Pancreas (tissue), 10 donors: ENCODE measurements around the gene XIRP1. TPM values are rescaled to one million over a fixed set of nuclear protein-coding genes. Genes with fewer than 3 reads are reported as not detected.

Source experiments
- ATAC-seq, 4 donors: fragments of 200-7000 bp; cut with Tn5 transposase; one replicate each; pipeline versions ENCODE4 v1.8.0 to v1.9.1; 2020; ENCODE audit warnings: mild to moderate bottlenecking in 4 of 4, moderate library complexity in 4 of 4
- DNase-seq, 6 donors: peaks; one replicate each; pipeline ENCODE4 v3.0.0-alpha.2; 2020
- FAIRE-seq: peaks from 2 replicates; lab custom pipeline; 2012; peaks lifted over from hg19 to GRCh38; lab: Jason Lieb, UNC
- H3K27ac ChIP-seq, 4 donors: fragments of 200-600 bp; sonication (generic); 1 replicate in 3 of 4; 2 replicates in 1 of 4; pipeline versions ENCODE4 v1.5.0 to v1.8.0; 2020
- H3K27me3 ChIP-seq, 4 donors: fragments of 200-600 bp; one replicate each; pipeline ENCODE4 v1.8.0; 2021
- H3K36me3 ChIP-seq, 3 donors: fragments of 200-600 bp; sonication (generic) in 1 of 3; one replicate each; pipeline versions ENCODE4 v1.5.0 to v1.8.0; 2020 to 2021
- H3K4me1 ChIP-seq, 3 donors: fragments of 200-600 bp; one replicate each; pipeline ENCODE4 v1.8.0; 2021
- H3K4me3 ChIP-seq, 4 donors: fragments of 200-600 bp; sonication (generic) in 2 of 4; one replicate each; pipeline versions ENCODE4 v1.5.0 to v1.8.0; 2020 to 2021
- H3K9me3 ChIP-seq, 4 donors: fragments of 200-600 bp; one replicate each; pipeline ENCODE4 v1.8.0; 2021
- CTCF ChIP-seq, 4 donors: fragments of 200-600 bp; sonication (generic) in 3 of 4; IDR thresholded peaks; one replicate each; pipeline versions ENCODE4 v1.5.0 to v1.8.0; 2021; ENCODE audit warnings: antibody characterized with exemption in 4 of 4
- WGBS, 2 donors: extraction: QIAGEN DNeasy Blood & Tissue Kit; methylation state at CpG; one replicate each; pipeline ENCODE4 v1.1.7; 2013; 5-methylcytosine and 5-hydroxymethylcytosine counted together
- intact Hi-C, 3 donors: fragments of 100-400 bp; cut with DNase I; formaldehyde crosslinking; loops; one replicate each; pipeline versions ENCODE4 v1.11.1 to v1.14.2; 2022
- polyA plus RNA-seq, 2 donors: library from polyadenylated mRNA; stranded (reverse); fragments of 200-250 nt; gene quantifications; one replicate each; pipeline ENCODE4 v1.2.3, GENCODE V29; 2013
- total RNA-seq, 6 donors: library from RNA; stranded (reverse); fragmentation: NEBNext Ultra II Directional in 4 of 6; extraction: Animal tissue kit (Norgen Biotek cat#: 25700) in 4 of 6; gene quantifications; one replicate each; pipeline versions ENCODE4 v1.2.1 to v1.2.4, GENCODE V29; 2021 to 2023
- donor health status: healthy with polysubstance abuse.
- donor health status: DM: no; HTN: no; CAD: no; lungs with moderate emphysema.
- donor health status: DM: no; HTN: no; CAD: no.
- donor health status: control.
- donor health status: control.
- donor health status: Bipolar disorder and iron deficiency.
- donor health status: DM: yes; HTN: yes; CAD: no.
- donor health status: DM: no; HTN: no; CAD: no.
- donor health status: DM: no; HTN: no; CAD: no.
- donor health status: DM: yes; HTN: yes; CAD: no.

The XIRP1 gene
- total and polyA plus RNA-seq, 8 donors: 0.08 to 0.43 (median 0.12) TPM; not detected in 4

DNA sequence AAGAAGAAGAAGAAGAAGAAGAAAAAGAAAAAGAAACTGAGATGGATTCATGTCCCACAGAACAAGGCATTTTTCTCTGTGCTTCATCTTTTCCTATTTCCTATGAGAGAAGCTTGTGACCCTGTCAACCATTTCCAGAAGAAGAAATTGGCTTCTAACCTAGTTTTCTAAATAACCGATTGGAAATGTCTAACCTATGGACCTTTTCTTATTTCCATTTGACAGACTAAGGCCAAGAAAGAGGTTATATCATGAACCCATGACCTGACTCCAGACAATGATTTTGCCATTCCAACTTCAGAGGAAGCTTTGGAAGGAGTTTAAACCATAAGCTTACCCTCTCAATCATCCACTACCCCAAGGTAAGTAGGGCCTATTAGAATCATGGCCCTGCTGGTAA is 22.7 kb downstream of the XIRP1 start:
- TF ChIP-seq CTCF (IDR thresholded peaks at IDR 0.05): no peak
- WGBS, 2 donors: 43 to 80% methylated on average over 1 of the region's 1 CpG
- Histone ChIP-seq H3K27ac (no peak overlapping the region), H3K4me3 (no peak overlapping the region), H3K4me1 (no peaks in the 10 kb centered on the region), H3K36me3 (no peaks in the 10 kb centered on the region), H3K9me3 (no peaks in the 10 kb centered on the region), H3K27me3 (no peaks in the 10 kb centered on the region)
- DNase-seq (no peak), FAIRE-seq (no peak), ATAC-seq (no peak)
- intact Hi-C loops: no loop called here

- Histone ChIP-seq H3K36me3 (no peaks in the 10 kb centered on the region), H3K27ac (no peak overlapping the region), H3K9me3 (no peaks in the 10 kb centered on the region), H3K4me1 (no peaks in the 10 kb centered on the region), H3K4me3 (no peak overlapping the region), H3K27me3 (no peaks in the 10 kb centered on the region)
- no peak for ATAC-seq
- intact Hi-C loops: no loop called here
- no peak for TF ChIP-seq CTCF (IDR thresholded peaks at IDR 0.05)
- DNase-seq: peak in 1 of 6 donors; percentile 5
- WGBS, 2 donors: 84% methylated on average over 5 of the region's 5 CpGs
- FAIRE-seq: no peak
Measured at GRCh38 chr3:39168156-39168780, 24.1 kb downstream of the XIRP1 start.

GRCh38 chr3:39166932-39167532 is 25.4 kb downstream of the XIRP1 start:
- DNase-seq: peak in 3 of 6 donors; percentile 2 to 31 (median 18)
- Histone ChIP-seq H3K4me3 (no peak overlapping the region), H3K27me3 (no peaks in the 10 kb centered on the region), H3K4me1 (no peaks in the 10 kb centered on the region), H3K9me3 (no peaks in the 10 kb centered on the region), H3K27ac (no peak overlapping the region), H3K36me3 (no peaks in the 10 kb centered on the region)
- FAIRE-seq: no peak
- no peak for TF ChIP-seq CTCF (IDR thresholded peaks at IDR 0.05)
- peak in 3 of 4 donors; percentile 18 to 72 (median 25) for ATAC-seq
- intact Hi-C loops: no loop called here
- 51 to 72% methylated on average over 1 of the region's 1 CpG for WGBS, 2 donors

DNA sequence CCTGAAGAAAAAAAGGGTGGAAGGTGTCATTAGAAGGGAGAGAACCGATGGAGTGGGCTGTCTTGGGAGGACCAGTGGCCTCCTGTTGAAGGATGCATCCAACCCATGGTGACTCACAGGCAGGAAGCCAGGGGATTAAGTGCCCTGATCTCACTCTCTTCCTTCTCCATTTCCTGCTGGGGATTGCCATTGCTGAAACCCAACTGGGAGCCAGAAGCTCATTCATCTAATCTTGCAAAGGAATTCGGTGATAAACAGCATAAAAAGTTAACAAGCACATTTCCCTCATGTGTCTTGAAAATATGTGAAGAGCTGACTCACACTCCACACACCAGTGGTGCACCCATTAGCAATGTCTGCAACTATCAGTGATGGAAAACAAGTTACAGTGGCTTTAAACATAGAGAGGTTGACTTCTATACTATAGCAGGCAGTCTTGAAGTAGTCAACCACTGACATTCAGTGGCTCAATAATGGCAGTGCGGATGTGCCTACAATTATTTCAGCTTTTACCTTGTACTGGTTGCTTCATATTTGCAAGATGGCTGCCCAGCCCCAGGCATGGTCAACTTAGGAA is 26.2 kb downstream of the XIRP1 start:
- WGBS, 2 donors: 67 to 76% methylated on average over 3 of the region's 3 CpGs
- DNase-seq (peak in 2 of 6 donors; percentile 1 to 5), ATAC-seq (peak in 2 of 4 donors; percentile 31 to 71), FAIRE-seq (no peak)
- Histone ChIP-seq H3K27me3 (no peaks in the 10 kb centered on the region), H3K4me3 (no peak overlapping the region), H3K27ac (no peak overlapping the region), H3K36me3 (no peaks in the 10 kb centered on the region), H3K9me3 (no peaks in the 10 kb centered on the region), H3K4me1 (no peaks in the 10 kb centered on the region)
- intact Hi-C loops: no loop called here
- TF ChIP-seq CTCF (IDR thresholded peaks at IDR 0.05): no peak

DNA sequence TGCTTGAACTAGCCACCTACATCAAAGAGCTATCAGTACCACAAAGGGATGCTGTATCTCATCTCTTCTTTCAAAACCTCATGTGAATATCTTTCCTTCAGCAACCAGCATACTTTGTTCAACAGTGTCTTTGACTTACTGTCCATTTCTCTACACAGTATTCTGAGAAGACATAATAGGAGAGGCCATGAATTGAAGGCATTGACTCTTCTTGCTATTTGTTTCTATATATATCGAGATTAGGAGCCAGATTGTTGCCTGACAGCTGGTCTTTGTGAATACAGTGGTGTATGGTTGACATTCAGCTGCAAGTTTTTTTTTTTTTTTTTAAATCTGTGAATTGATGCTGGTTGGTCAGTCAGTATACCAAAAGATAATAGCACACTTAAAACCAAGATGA is 26.9 kb downstream of the XIRP1 start:
- Histone ChIP-seq H3K36me3 (no peaks in the 10 kb centered on the region), H3K4me1 (no peaks in the 10 kb centered on the region), H3K4me3 (no peak overlapping the region), H3K27me3 (no peaks in the 10 kb centered on the region), H3K27ac (no peak overlapping the region), H3K9me3 (no peaks in the 10 kb centered on the region)
- DNase-seq (no peak), ATAC-seq (no peak), FAIRE-seq (no peak)
- no peak for TF ChIP-seq CTCF (IDR thresholded peaks at IDR 0.05)
- WGBS, 2 donors: 68 to 79% methylated on average over 1 of the region's 1 CpG
- intact Hi-C loops: no loop called here
